K562 (cell line): ENCODE measurements around the gene TMEM144. TPM values are rescaled to one million over a fixed set of nuclear protein-coding genes. Genes with fewer than 3 reads are reported as not detected.
A peak's percentile ranks its signal among the peaks of the same experiment; 100 is the strongest.

ENCODE experiments used
- ATAC-seq: fragments of 200-7000 bp; cut with Tn5 transposase; 3 replicates; pipeline ENCODE4 v1.9.1; 2020; ENCODE audit warnings: moderate library complexity
- BruUV-seq: library from RNA; stranded (reverse); fragments of 400-500 nt; replicated peaks from 2 replicates; lab custom pipeline; 2021; lab: Mats Ljungman, UMichigan
- CTCF ChIA-PET: fragments of 300-600 bp; formaldehyde crosslinking; extraction: SDS; loops from one replicate; lab custom pipeline; 2021; ENCODE audit warnings: low intra/inter-chr PET ratio; lab: Yijun Ruan, JAX
- POLR2A ChIA-PET: fragments of 300-600, 350-650 bp; sonication (Branson Sonifier 250); formaldehyde crosslinking; extraction: SDS; loops from one replicate; lab custom pipeline; 2021; ENCODE audit warnings: antibody characterized with exemption, inconsistent platforms; lab: Yijun Ruan, JAX
- DNase-seq, 4 experiments: peaks; one replicate each; pipeline versions ENCODE4 v3.0.0 to v3.0.0-alpha.2; 2011 to 2018; ENCODE audit warnings: low spot score in 3 of 4, mixed read lengths in 3 of 4; ENCODE audit errors: extremely low read depth in 1 of 4
- FAIRE-seq: peaks from 2 replicates; lab custom pipeline; 2011; peaks lifted over from hg19 to GRCh38; lab: Jason Lieb, UNC
- H2AFZ ChIP-seq: 2 replicates; pipeline ENCODE4 v1.6.0; 2011; ENCODE audit warnings: low read depth, low read length, control low read depth, inconsistent platforms
- H3K27ac ChIP-seq: fragments of 200-600 bp; 3 replicates; pipeline ENCODE4 v1.8.0; 2011; ENCODE audit warnings: low read depth, mild to moderate bottlenecking, control low read depth, inconsistent platforms, low read length, moderate library complexity, mixed read lengths; ENCODE audit errors: extremely low read depth
- H3K27me3 ChIP-seq, 2 experiments: fragments of 300-600 bp in 1 of 2; 2 replicates in 1 of 2; 3 replicates in 1 of 2; pipeline versions ENCODE4 v1.6.0 to v1.8.0; 2011; ENCODE audit warnings: inconsistent platforms in 2 of 2, low read length in 2 of 2, mild to moderate bottlenecking in 1 of 2, mixed read lengths in 1 of 2, moderate library complexity in 1 of 2; ENCODE audit not compliant: control insufficient read depth in 2 of 2, insufficient read depth in 2 of 2
- H3K36me3 ChIP-seq: fragments of 300-600 bp; 3 replicates; pipeline ENCODE4 v1.8.0; 2011; ENCODE audit warnings: mild to moderate bottlenecking, low read length, inconsistent platforms; ENCODE audit not compliant: control insufficient read depth, insufficient read depth
- H3K4me1 ChIP-seq, 2 experiments: fragments of 200-600 bp in 1 of 2; replicated peaks in 1 of 2; 2 replicates in 1 of 2; 3 replicates in 1 of 2; pipeline versions ENCODE4 v1.5.1 to v1.8.0; 2011; ENCODE audit warnings: inconsistent platforms in 2 of 2, low read length in 2 of 2, mild to moderate bottlenecking in 1 of 2, mixed read lengths in 1 of 2, moderate library complexity in 1 of 2; ENCODE audit not compliant: control insufficient read depth in 2 of 2, insufficient read depth in 2 of 2
- H3K4me2 ChIP-seq: 2 replicates; pipeline ENCODE4 v1.6.1; 2011; ENCODE audit warnings: low read length, control low read depth, inconsistent platforms, mixed read lengths; ENCODE audit not compliant: insufficient read depth
- H3K4me3 ChIP-seq: fragments of 200-600 bp; sonication (generic), shearing (Covaris generic); 2 replicates; pipeline ENCODE4 v1.5.1; 2016; ENCODE audit warnings: control low read depth, inconsistent platforms
- H3K79me2 ChIP-seq: fragments of 200-600 bp; 3 replicates; pipeline ENCODE4 v1.8.0; 2011; ENCODE audit warnings: low read length, inconsistent platforms; ENCODE audit not compliant: control insufficient read depth, insufficient read depth
- H3K9ac ChIP-seq, 2 experiments: 2 replicates each; pipeline versions ENCODE4 v1.6.0 to v1.6.1; 2011; ENCODE audit warnings: low read depth in 2 of 2, low read length in 2 of 2, control low read depth in 1 of 2, inconsistent platforms in 1 of 2, mild to moderate bottlenecking in 1 of 2, mixed read lengths in 1 of 2; ENCODE audit not compliant: insufficient read depth in 1 of 2
- H3K9me1 ChIP-seq: one replicate; pipeline ENCODE4 v1.6.0; 2011; ENCODE audit warnings: inconsistent platforms, mild to moderate bottlenecking, low read length, moderate library complexity; ENCODE audit not compliant: control insufficient read depth, insufficient read depth
- H3K9me3 ChIP-seq: replicated peaks from 2 replicates; pipeline ENCODE4 v1.5.1; 2011; ENCODE audit warnings: low read depth, low read length, inconsistent platforms; ENCODE audit not compliant: control insufficient read depth, insufficient read depth
- H4K20me1 ChIP-seq: replicated peaks from 2 replicates; pipeline ENCODE4 v1.6.1; 2011; ENCODE audit warnings: low read length, inconsistent platforms, mixed read lengths; ENCODE audit not compliant: control insufficient read depth, insufficient read depth
- ARNT ChIP-seq, 2 experiments: fragments of 450-650 bp; IDR thresholded peaks; 2 replicates each; pipeline ENCODE4 v1.6.1; 2016; ENCODE audit warnings: mild to moderate bottlenecking in 1 of 2
- EHMT2 ChIP-seq: fragments of 450-650 bp; IDR thresholded peaks from 2 replicates; pipeline ENCODE4 v1.6.1; 2018; ENCODE audit warnings: antibody characterized with exemption
- ETV1 ChIP-seq: fragments of 450-650 bp; conservative IDR thresholded peaks from 2 replicates; pipeline ENCODE4 v1.6.1; 2016; ENCODE audit warnings: missing genetic modification characterization, control low read depth, low read depth, missing compliant biosample characterization
- FOXA1 ChIP-seq: fragments of 450-650 bp; IDR thresholded peaks from 2 replicates; pipeline ENCODE4 v1.6.1; 2016; ENCODE audit warnings: mild to moderate bottlenecking, borderline replicate concordance
- FOXJ3 ChIP-seq: sonication (generic); formaldehyde crosslinking; IDR thresholded peaks from 2 replicates; pipeline ENCODE4 v1.4.0; 2020; ENCODE audit warnings: mild to moderate bottlenecking, missing genetic modification reagents
- GABPA ChIP-seq: fragments of 200-800 bp; sonication (Bioruptor generic); conservative IDR thresholded peaks from 2 replicates; pipeline ENCODE4 v1.6.1; 2016; ENCODE audit warnings: low read depth, missing genetic modification characterization, missing compliant biosample characterization
- MTF1 ChIP-seq: fragments of 250-450 bp; sonication (Bioruptor Pico); IDR thresholded peaks from 2 replicates; pipeline ENCODE4 v1.9.0; 2021; ENCODE audit warnings: moderate library complexity, mild to moderate bottlenecking, inconsistent platforms, borderline replicate concordance
- NFE2 ChIP-seq: IDR thresholded peaks from 2 replicates; pipeline ENCODE4 v1.6.1; 2014; ENCODE audit warnings: antibody characterized with exemption, low read depth
- NRF1 ChIP-seq, 2 experiments: fragments of 450-650 bp; IDR thresholded peaks in 1 of 2; conservative IDR thresholded peaks in 1 of 2; 2 replicates each; pipeline ENCODE4 v1.6.1; 2014; ENCODE audit warnings: mild to moderate bottlenecking in 2 of 2
- PML ChIP-seq: IDR thresholded peaks from 2 replicates; pipeline ENCODE4 v1.6.1; 2012; ENCODE audit warnings: low read length, inconsistent platforms
- RBM14 ChIP-seq: fragments of 200-400 bp; formaldehyde crosslinking; IDR thresholded peaks from 2 replicates; pipeline ENCODE4 v1.6.1; 2018; ENCODE audit warnings: low read depth, mild to moderate bottlenecking, low read length, moderate library complexity, borderline replicate concordance; ENCODE audit not compliant: insufficient read depth
- SLC30A9 ChIP-seq: fragments of 250-450 bp; sonication (Bioruptor Pico); IDR thresholded peaks from 2 replicates; pipeline ENCODE4 v1.8.0; 2022; ENCODE audit warnings: mild to moderate bottlenecking, moderate library complexity
- YBX1 ChIP-seq: fragments of 450-650 bp; IDR thresholded peaks from 2 replicates; pipeline ENCODE4 v1.7.1; 2016; ENCODE audit warnings: mild to moderate bottlenecking
- ZNF408 ChIP-seq: fragments of 250-450 bp; sonication (Bioruptor Pico); IDR thresholded peaks from 2 replicates; pipeline ENCODE4 v1.4.0; 2020; ENCODE audit warnings: low read depth, mild to moderate bottlenecking, moderate library complexity
- ZNF766 ChIP-seq: fragments of 200-800 bp; sonication (Bioruptor generic); conservative IDR thresholded peaks from 2 replicates; pipeline ENCODE4 v1.6.1; 2016; ENCODE audit warnings: missing genetic modification characterization, missing compliant biosample characterization
- WGBS: fragments of 100-300 bp; shearing (Covaris generic); methylation state at CpG from one replicate; pipeline ENCODE4 v1.1.6; 2016; ENCODE audit warnings: low coverage, mixed read lengths; ENCODE audit not compliant: insufficient coverage; ENCODE audit errors: missing lambda C conversion rate; 5-methylcytosine and 5-hydroxymethylcytosine counted together
- in situ Hi-C: fragments of 300-500 bp; cut with MboI; formaldehyde crosslinking; loops from 4 replicates; pipeline ENCODE4 v1.15.0; 2018; ENCODE audit warnings: inconsistent platforms, mixed read lengths
- intact Hi-C: fragments of 100-400 bp; cut with micrococcal nuclease; formaldehyde crosslinking; loops from 2 replicates; pipeline ENCODE4 v1.14.2; 2022
- polyA plus RNA-seq, 8 experiments: library from polyadenylated mRNA; depleted of rRNA in 4 of 8; stranded (reverse) in 5 of 8; unstranded in 3 of 8; fragments of >200 nt; fragmentation: Nextera tagmentation in 2 of 8; fragmentation: Illumina TruSeq in 1 of 8; extraction: Ambion mirVana in 2 of 8; extraction: Trizol in 1 of 8; gene quantifications; 2 replicates each; pipeline versions ENCODE4 v1.2.1 to v1.2.3, GENCODE V29; 2011 to 2014; ENCODE audit warnings: inconsistent platforms in 1 of 8, missing spikeins in 1 of 8
- total RNA-seq, 7 experiments: library from RNA; depleted of rRNA in 6 of 7; stranded (reverse); fragments of >200 nt in 6 of 7; fragmentation: Illumina TruSeq in 2 of 7; extraction: Trizol in 2 of 7; gene quantifications; 2 replicates each; pipeline versions ENCODE4 v1.2.1 to v1.2.3, GENCODE V29; 2011 to 2021; ENCODE audit warnings: low replicate concordance in 1 of 7
- TF ChIP-seq, protein P1 (sequence below): fragments of 450-650 bp; formaldehyde crosslinking; IDR thresholded peaks from 2 replicates; pipeline ENCODE4 v1.4.0; 2022; ENCODE audit warnings: mild to moderate bottlenecking, moderate library complexity
- TF ChIP-seq, protein P2 (sequence below): sonication (generic); formaldehyde crosslinking; IDR thresholded peaks from 2 replicates; pipeline ENCODE4 v1.8.0; 2022; ENCODE audit warnings: mild to moderate bottlenecking, missing genetic modification reagents, borderline replicate concordance

The TMEM144 gene
- total and polyA plus RNA-seq, 9 of the 15 experiments (the other 6 are each of a cell fraction or from before 2014, with no cell fraction given) = 4.0 to 12.0 (median 6.1) TPM

DNA sequence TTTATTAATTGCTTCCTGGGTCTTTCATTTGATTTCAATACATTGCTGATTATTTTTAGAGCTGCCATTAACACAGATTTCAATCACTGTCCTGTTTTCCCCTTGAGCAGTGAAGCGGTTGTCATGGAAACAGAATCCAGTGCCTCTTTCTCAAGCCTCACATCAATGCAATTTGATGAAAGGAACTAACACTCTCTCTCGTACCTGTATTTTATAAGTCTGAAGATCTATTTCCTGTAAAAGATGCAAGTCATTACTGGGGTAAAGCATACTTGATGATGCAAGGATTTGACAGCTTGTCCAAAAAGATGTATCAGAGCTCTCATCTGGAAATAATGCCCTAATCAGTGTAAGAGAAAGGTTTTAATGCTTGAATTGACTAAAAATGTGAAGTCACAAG is 19.6 kb upstream of the TMEM144 start (continued):
- TF ChIP-seq GABPA (peak; percentile 27; the same call in 1 of the 2 replicates), FOXJ3 (CRISPR knock-in tag) (no peak), NFE2 (peak; percentile 56; the same call in 1 of the 2 replicates), EHMT2 (no peak), ETV1 (tag) (0 out of 2 replicates have a peak, but pooled peaks have one; percentile 29)
- TF ChIP-seq, protein P1, sequence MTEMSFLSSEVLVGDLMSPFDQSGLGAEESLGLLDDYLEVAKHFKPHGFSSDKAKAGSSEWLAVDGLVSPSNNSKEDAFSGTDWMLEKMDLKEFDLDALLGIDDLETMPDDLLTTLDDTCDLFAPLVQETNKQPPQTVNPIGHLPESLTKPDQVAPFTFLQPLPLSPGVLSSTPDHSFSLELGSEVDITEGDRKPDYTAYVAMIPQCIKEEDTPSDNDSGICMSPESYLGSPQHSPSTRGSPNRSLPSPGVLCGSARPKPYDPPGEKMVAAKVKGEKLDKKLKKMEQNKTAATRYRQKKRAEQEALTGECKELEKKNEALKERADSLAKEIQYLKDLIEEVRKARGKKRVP (CRISPR knock-in tag) = 0 out of 2 replicates have a peak, but pooled peaks have one; percentile 47

DNA sequence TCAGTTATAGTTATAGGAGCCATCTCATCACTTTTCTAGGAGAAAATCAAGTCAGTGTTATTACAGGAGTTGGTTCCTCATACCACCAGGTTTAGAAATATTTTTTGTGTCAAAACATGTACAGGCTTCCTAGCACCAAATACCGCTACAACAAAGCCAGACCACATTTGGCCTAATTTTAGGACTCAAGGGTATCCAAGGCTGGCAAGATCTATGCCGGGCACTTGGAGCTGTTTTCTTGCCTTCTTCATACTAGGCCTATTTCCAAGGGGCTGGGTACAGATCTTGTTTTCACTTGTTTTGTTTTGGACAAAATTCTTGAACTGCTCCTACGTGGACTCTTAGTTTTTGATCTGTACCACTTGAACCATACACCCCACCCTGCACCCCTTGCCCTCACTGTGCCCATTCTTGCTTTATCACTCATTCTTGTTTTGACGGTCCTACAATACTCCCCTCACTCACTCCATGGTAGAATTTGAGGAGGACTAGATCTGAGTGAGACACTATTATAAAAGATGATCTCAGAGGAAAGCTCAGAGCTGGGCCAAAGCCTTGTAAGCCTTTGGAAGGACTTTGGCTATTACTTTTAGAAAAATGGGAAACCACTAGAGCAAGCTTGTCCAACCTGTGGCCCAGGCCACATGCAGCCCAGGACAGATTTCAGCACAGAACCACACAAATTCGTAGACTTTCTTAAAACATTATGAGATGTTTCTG is 17.7 kb upstream of the TMEM144 start:
- TF ChIP-seq ETV1 (tag) (no peak), SLC30A9 (no peak), RBM14 (no peak), PML (no peak), MTF1 (CRISPR knock-in tag) (no peak), ARNT (IDR thresholded peaks at IDR 0.05) (no peak), ZNF408 (CRISPR knock-in tag) (no peak), YBX1 (no peak), FOXA1 (no peak), NRF1 (conservative IDR thresholded peaks at IDR 0.05 in 1 of 2, IDR thresholded peaks at IDR 0.05 in 1 of 2) (no peak), ZNF766 (no peak)
- TF ChIP-seq, protein P2, sequence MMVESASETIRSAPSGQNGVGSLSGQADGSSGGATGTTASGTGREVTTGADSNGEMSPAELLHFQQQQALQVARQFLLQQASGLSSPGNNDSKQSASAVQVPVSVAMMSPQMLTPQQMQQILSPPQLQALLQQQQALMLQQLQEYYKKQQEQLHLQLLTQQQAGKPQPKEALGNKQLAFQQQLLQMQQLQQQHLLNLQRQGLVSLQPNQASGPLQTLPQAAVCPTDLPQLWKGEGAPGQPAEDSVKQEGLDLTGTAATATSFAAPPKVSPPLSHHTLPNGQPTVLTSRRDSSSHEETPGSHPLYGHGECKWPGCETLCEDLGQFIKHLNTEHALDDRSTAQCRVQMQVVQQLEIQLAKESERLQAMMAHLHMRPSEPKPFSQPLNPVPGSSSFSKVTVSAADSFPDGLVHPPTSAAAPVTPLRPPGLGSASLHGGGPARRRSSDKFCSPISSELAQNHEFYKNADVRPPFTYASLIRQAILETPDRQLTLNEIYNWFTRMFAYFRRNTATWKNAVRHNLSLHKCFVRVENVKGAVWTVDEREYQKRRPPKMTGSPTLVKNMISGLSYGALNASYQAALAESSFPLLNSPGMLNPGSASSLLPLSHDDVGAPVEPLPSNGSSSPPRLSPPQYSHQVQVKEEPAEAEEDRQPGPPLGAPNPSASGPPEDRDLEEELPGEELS = no peak
- intact Hi-C loops (loop anchor here (1.0 to 10.0 kb wide), 2 partner anchors 63 to 432 kb away; no protein-coding TSS in a partner anchor), in situ Hi-C loops (loop anchor here (5.0 kb wide), 1 partner anchor 60 kb away; no protein-coding TSS in a partner anchor)
- no peak for FAIRE-seq
- no peak for DNase-seq
- no peaks in the 10 kb centered on the region for H3K9me3 ChIP-seq
- ATAC-seq = no peak
- BruUV-seq = no TSS peak
- no peaks in the 10 kb centered on the region for H3K36me3 ChIP-seq
- H3K4me1 ChIP-seq = no peaks in the 10 kb centered on the region
- ChIA-PET CTCF (interaction anchor here (0.7 to 2.6 kb wide), 2 partner anchors 63 to 69 kb away, joined by 7 to 16 read pairs; no protein-coding TSS in a partner anchor), POLR2A (interaction anchor here (0.7 kb wide), 1 partner anchor 1240 kb away, joined by 4 read pairs; no protein-coding TSS in a partner anchor)
- H3K79me2 ChIP-seq = no peaks in the 10 kb centered on the region
- H3K27me3 ChIP-seq = no peaks in the 10 kb centered on the region
- H4K20me1 ChIP-seq = no peaks in the 10 kb centered on the region
- 44% methylated on average over 5 of the region's 5 CpGs for WGBS
- no peaks in the 10 kb centered on the region for H3K9me1 ChIP-seq
- H2AFZ ChIP-seq = no peak overlapping the region
- H3K4me2 ChIP-seq = no peak overlapping the region
- H3K9ac ChIP-seq = no peak overlapping the region
- H3K4me3 ChIP-seq = no peak overlapping the region
- H3K27ac ChIP-seq = no peak overlapping the region
